ENCODE results near the gene MYMX.

- no peak for TF ChIP-seq TAF1 (IDR thresholded peaks at IDR 0.05; ENCODE audit: low read depth)
- no peak for TF ChIP-seq CTCF (IDR thresholded peaks at IDR 0.05; ENCODE audit: poor library complexity, severe bottlenecking)
- TF ChIP-seq EZH2 (IDR thresholded peaks at IDR 0.05; ENCODE audit: borderline replicate concordance, insufficient read depth, low read length, poor library complexity, severe bottlenecking), result no peak
- TF ChIP-seq, protein P1, sequence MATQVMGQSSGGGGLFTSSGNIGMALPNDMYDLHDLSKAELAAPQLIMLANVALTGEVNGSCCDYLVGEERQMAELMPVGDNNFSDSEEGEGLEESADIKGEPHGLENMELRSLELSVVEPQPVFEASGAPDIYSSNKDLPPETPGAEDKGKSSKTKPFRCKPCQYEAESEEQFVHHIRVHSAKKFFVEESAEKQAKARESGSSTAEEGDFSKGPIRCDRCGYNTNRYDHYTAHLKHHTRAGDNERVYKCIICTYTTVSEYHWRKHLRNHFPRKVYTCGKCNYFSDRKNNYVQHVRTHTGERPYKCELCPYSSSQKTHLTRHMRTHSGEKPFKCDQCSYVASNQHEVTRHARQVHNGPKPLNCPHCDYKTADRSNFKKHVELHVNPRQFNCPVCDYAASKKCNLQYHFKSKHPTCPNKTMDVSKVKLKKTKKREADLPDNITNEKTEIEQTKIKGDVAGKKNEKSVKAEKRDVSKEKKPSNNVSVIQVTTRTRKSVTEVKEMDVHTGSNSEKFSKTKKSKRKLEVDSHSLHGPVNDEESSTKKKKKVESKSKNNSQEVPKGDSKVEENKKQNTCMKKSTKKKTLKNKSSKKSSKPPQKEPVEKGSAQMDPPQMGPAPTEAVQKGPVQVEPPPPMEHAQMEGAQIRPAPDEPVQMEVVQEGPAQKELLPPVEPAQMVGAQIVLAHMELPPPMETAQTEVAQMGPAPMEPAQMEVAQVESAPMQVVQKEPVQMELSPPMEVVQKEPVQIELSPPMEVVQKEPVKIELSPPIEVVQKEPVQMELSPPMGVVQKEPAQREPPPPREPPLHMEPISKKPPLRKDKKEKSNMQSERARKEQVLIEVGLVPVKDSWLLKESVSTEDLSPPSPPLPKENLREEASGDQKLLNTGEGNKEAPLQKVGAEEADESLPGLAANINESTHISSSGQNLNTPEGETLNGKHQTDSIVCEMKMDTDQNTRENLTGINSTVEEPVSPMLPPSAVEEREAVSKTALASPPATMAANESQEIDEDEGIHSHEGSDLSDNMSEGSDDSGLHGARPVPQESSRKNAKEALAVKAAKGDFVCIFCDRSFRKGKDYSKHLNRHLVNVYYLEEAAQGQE (IDR thresholded peaks at IDR 0.05; ENCODE audit: borderline replicate concordance), result no peak
- no peak for TF ChIP-seq POLR2AphosphoS5 (IDR thresholded peaks at IDR 0.05)
- TF ChIP-seq EP300 (conservative IDR thresholded peaks at IDR 0.05; ENCODE audit: poor library complexity, severe bottlenecking), result no peak
- TF ChIP-seq RAD21 (conservative IDR thresholded peaks at IDR 0.05), result no peak
- TF ChIP-seq SMC3 (conservative IDR thresholded peaks at IDR 0.05; ENCODE audit: poor library complexity), result no peak
- TF ChIP-seq MXI1 (conservative IDR thresholded peaks at IDR 0.05; ENCODE audit: poor library complexity, severe bottlenecking), result no peak
These were observed 33.8 kb upstream of the MYMX start for GRCh38 chr6:44182911-44183390.

Measured in neural cell (in vitro differentiated cells).